Activated naive CD4-positive, alpha-beta T cell treated with anti-CD3 and anti-CD28 coated beads, Interleukin-2, amount 50 U/mL, for 24 hours (primary cell): Measurements from ENCODE around the gene PPFIA3.

ENCODE experiments used
- H3K27ac Mint-ChIP-seq: one replicate; pipeline ENCODE4 v1.8.0; 2021; ENCODE audit warnings: mild to moderate bottlenecking, mixed read lengths
- H3K27me3 Mint-ChIP-seq: one replicate; pipeline ENCODE4 v1.8.0; 2021; ENCODE audit warnings: mixed read lengths
- H3K36me3 Mint-ChIP-seq: one replicate; pipeline ENCODE4 v1.8.0; 2021; ENCODE audit warnings: mixed read lengths
- H3K4me1 Mint-ChIP-seq: one replicate; pipeline ENCODE4 v1.8.0; 2021; ENCODE audit warnings: mixed read lengths
- H3K4me3 Mint-ChIP-seq: one replicate; pipeline ENCODE4 v1.8.0; 2021; ENCODE audit warnings: mild to moderate bottlenecking, mixed read lengths
- H3K9me3 Mint-ChIP-seq: one replicate; pipeline ENCODE4 v1.8.0; 2021; ENCODE audit warnings: mixed read lengths

PPFIA3 gene

GRCh38 chr19:49094505-49095482, 24.6 kb upstream of the PPFIA3 start:
- Mint-ChIP-seq H3K27me3 (no peaks in the 10 kb centered on the region), H3K9me3 (no peaks in the 10 kb centered on the region), H3K4me1 (peaks cover 19% of the 10 kb centered on the region), H3K27ac (no peak overlapping the region), H3K36me3 (peaks cover 12% of the 10 kb centered on the region), H3K4me3 (no peak overlapping the region)

- H3K4me1 Mint-ChIP-seq: peaks cover 8% of the 10 kb centered on the region
- peaks cover 9% of the 10 kb centered on the region for H3K36me3 Mint-ChIP-seq
- H3K27ac Mint-ChIP-seq: no peak overlapping the region
- no peaks in the 10 kb centered on the region for H3K27me3 Mint-ChIP-seq
- no peaks in the 10 kb centered on the region for H3K9me3 Mint-ChIP-seq
- no peak overlapping the region for H3K4me3 Mint-ChIP-seq
These were observed 21.7 kb upstream of the PPFIA3 start for GRCh38 chr19:49097453-49098288.

- Mint-ChIP-seq H3K4me1 (peaks cover 8% of the 10 kb centered on the region), H3K27me3 (no peaks in the 10 kb centered on the region), H3K9me3 (no peaks in the 10 kb centered on the region), H3K4me3 (no peak overlapping the region), H3K27ac (no peak overlapping the region), H3K36me3 (peaks cover 9% of the 10 kb centered on the region)
These were observed 20.5 kb upstream of the PPFIA3 start for GRCh38 chr19:49098795-49099194.

- Mint-ChIP-seq H3K27ac (peak overlapping the region; percentile 30), H3K4me1 (peaks cover 6% of the 10 kb centered on the region), H3K9me3 (no peaks in the 10 kb centered on the region), H3K36me3 (peaks cover 13% of the 10 kb centered on the region), H3K27me3 (no peaks in the 10 kb centered on the region), H3K4me3 (no peak overlapping the region)
These were observed 18.2 kb upstream of the PPFIA3 start for GRCh38 chr19:49101160-49101559.

GRCh38 chr19:49102303-49102702, 17.0 kb upstream of the PPFIA3 start:
- Mint-ChIP-seq H3K27ac (no peak overlapping the region), H3K36me3 (peaks cover 20% of the 10 kb centered on the region), H3K27me3 (no peaks in the 10 kb centered on the region), H3K4me1 (peaks cover 12% of the 10 kb centered on the region), H3K9me3 (no peaks in the 10 kb centered on the region), H3K4me3 (no peak overlapping the region)

- Mint-ChIP-seq H3K4me1 (peaks cover 12% of the 10 kb centered on the region), H3K36me3 (peaks cover 23% of the 10 kb centered on the region), H3K9me3 (no peaks in the 10 kb centered on the region), H3K4me3 (no peak overlapping the region), H3K27me3 (no peaks in the 10 kb centered on the region), H3K27ac (no peak overlapping the region)
These were observed 15.8 kb upstream of the PPFIA3 start for GRCh38 chr19:49103331-49104085.

- Mint-ChIP-seq H3K4me1 (peaks cover 12% of the 10 kb centered on the region), H3K27ac (no peak overlapping the region), H3K9me3 (no peaks in the 10 kb centered on the region), H3K27me3 (no peaks in the 10 kb centered on the region), H3K4me3 (no peak overlapping the region), H3K36me3 (peaks cover 25% of the 10 kb centered on the region)
These were observed 15.0 kb upstream of the PPFIA3 start for GRCh38 chr19:49104229-49104864.

- Mint-ChIP-seq H3K4me3 (no peak overlapping the region), H3K36me3 (peaks cover 19% of the 10 kb centered on the region), H3K9me3 (no peaks in the 10 kb centered on the region), H3K27me3 (no peaks in the 10 kb centered on the region), H3K4me1 (peaks cover 12% of the 10 kb centered on the region), H3K27ac (peak overlapping the region; percentile 27)
These were observed 12.7 kb upstream of the PPFIA3 start for GRCh38 chr19:49106648-49107135.

- no peak overlapping the region for H3K27ac Mint-ChIP-seq
- no peak overlapping the region for H3K4me3 Mint-ChIP-seq
- H3K9me3 Mint-ChIP-seq: no peaks in the 10 kb centered on the region
- H3K36me3 Mint-ChIP-seq: peaks cover 19% of the 10 kb centered on the region
- no peaks in the 10 kb centered on the region for H3K27me3 Mint-ChIP-seq
- H3K4me1 Mint-ChIP-seq: peaks cover 12% of the 10 kb centered on the region
These were observed 11.5 kb upstream of the PPFIA3 start for GRCh38 chr19:49107625-49108459.

GRCh38 chr19:49109051-49109450, 10.3 kb upstream of the PPFIA3 start:
- no peak overlapping the region for H3K4me3 Mint-ChIP-seq
- peaks cover 19% of the 10 kb centered on the region for H3K36me3 Mint-ChIP-seq
- no peaks in the 10 kb centered on the region for H3K9me3 Mint-ChIP-seq
- no peaks in the 10 kb centered on the region for H3K27me3 Mint-ChIP-seq
- H3K27ac Mint-ChIP-seq: no peak overlapping the region
- peaks cover 22% of the 10 kb centered on the region for H3K4me1 Mint-ChIP-seq

- Mint-ChIP-seq H3K27ac (no peak overlapping the region), H3K36me3 (peaks cover 18% of the 10 kb centered on the region), H3K4me1 (peaks cover 23% of the 10 kb centered on the region), H3K9me3 (no peaks in the 10 kb centered on the region), H3K4me3 (no peak overlapping the region), H3K27me3 (no peaks in the 10 kb centered on the region)
These were observed 9.6 kb upstream of the PPFIA3 start for GRCh38 chr19:49109569-49110233.

GRCh38 chr19:49110567-49110966, 8.8 kb upstream of the PPFIA3 start:
- H3K4me1 Mint-ChIP-seq: peaks cover 23% of the 10 kb centered on the region
- H3K36me3 Mint-ChIP-seq: peaks cover 14% of the 10 kb centered on the region
- H3K4me3 Mint-ChIP-seq: no peak overlapping the region
- no peaks in the 10 kb centered on the region for H3K9me3 Mint-ChIP-seq
- no peaks in the 10 kb centered on the region for H3K27me3 Mint-ChIP-seq
- no peak overlapping the region for H3K27ac Mint-ChIP-seq

- H3K27ac Mint-ChIP-seq: no peak overlapping the region
- peaks cover 27% of the 10 kb centered on the region for H3K4me1 Mint-ChIP-seq
These were observed 7.9 kb upstream of the PPFIA3 start for GRCh38 chr19:49111218-49111998.

More at GRCh38 chr19:49111218-49111998, 7.9 kb upstream of the PPFIA3 start:
- Mint-ChIP-seq H3K36me3 (peaks cover 14% of the 10 kb centered on the region), H3K9me3 (no peaks in the 10 kb centered on the region), H3K27me3 (no peaks in the 10 kb centered on the region), H3K4me3 (no peak overlapping the region)
